8988T (cell line): Measurements from ENCODE around the gene SYCE3.

Experiments
- DNase-seq: peaks from one replicate; pipeline ENCODE4 v3.0.0; 2011

SYCE3 gene

GRCh38 chr22:50574383-50574755, 11.7 kb upstream of the SYCE3 start:
- DNase-seq = no peak

- no peak for DNase-seq
These were observed 11.0 kb upstream of the SYCE3 start for GRCh38 chr22:50573491-50574382.

GRCh38 chr22:50572965-50573364, 10.2 kb upstream of the SYCE3 start:
- DNase-seq = no peak

GRCh38 chr22:50571264-50572175, 8.8 kb upstream of the SYCE3 start:
- DNase-seq = no peak

- no peak for DNase-seq
These were observed 8.1 kb upstream of the SYCE3 start for GRCh38 chr22:50570861-50571260.

GRCh38 chr22:50569896-50570535, 7.3 kb upstream of the SYCE3 start:
- no peak for DNase-seq

GRCh38 chr22:50569041-50569459, 6.3 kb upstream of the SYCE3 start:
- DNase-seq = no peak

- DNase-seq = no peak
These were observed 5.9 kb upstream of the SYCE3 start for GRCh38 chr22:50568626-50569025.

- DNase-seq = no peak
These were observed 5.1 kb upstream of the SYCE3 start for GRCh38 chr22:50567721-50568252.

GRCh38 chr22:50564289-50564688, 1.6 kb upstream of the SYCE3 start:
- no peak for DNase-seq

- no peak for DNase-seq
These were observed 868 bp upstream of the SYCE3 start for GRCh38 chr22:50563413-50564160.

GRCh38 chr22:50561401-50562358, 1.0 kb downstream of the SYCE3 start:
- no peak for DNase-seq

GRCh38 chr22:50560034-50560433, 2.7 kb downstream of the SYCE3 start:
- DNase-seq = no peak

- no peak for DNase-seq
These were observed 6.0 kb downstream of the SYCE3 start for GRCh38 chr22:50556703-50557102.

- DNase-seq = no peak
These were observed 9.4 kb downstream of the SYCE3 start for GRCh38 chr22:50553310-50553709.

- DNase-seq = no peak
These were observed 11.5 kb downstream of the SYCE3 start for GRCh38 chr22:50551160-50551752.

- DNase-seq = no peak
These were observed 12.3 kb downstream of the SYCE3 start for GRCh38 chr22:50550395-50550794.

- no peak for DNase-seq
These were observed 13.6 kb downstream of the SYCE3 start for GRCh38 chr22:50548921-50549790.
